ENCODE measurements around the gene MRPL46. TPM values are rescaled to one million over a fixed set of nuclear protein-coding genes. Genes with fewer than 3 reads are reported as not detected.
A peak's percentile ranks its signal among the peaks of the same experiment; 100 is the strongest.

The MRPL46 gene
- total and polyA plus RNA-seq, 9 of the 15 experiments (the other 6 are each of a cell fraction or from before 2014, with no cell fraction given), result 41.2 to 72.2 (median 49.8) TPM

- no peak for TF ChIP-seq ZNF146 (CRISPR knock-in tag; IDR thresholded peaks at IDR 0.05; ENCODE audit: unreplicated experiment)
- no peak for TF ChIP-seq ZNF75A (CRISPR knock-in tag; IDR thresholded peaks at IDR 0.05)
- TF ChIP-seq ELF1 (tag; IDR thresholded peaks at IDR 0.05), result peak; percentile 24; the same call in 1 of the 2 replicates
- no peak for TF ChIP-seq ZNF311 (CRISPR knock-in tag; IDR thresholded peaks at IDR 0.05)
- no peak for TF ChIP-seq SIX5 (IDR thresholded peaks at IDR 0.05; ENCODE audit: borderline replicate concordance in 1 of 2, insufficient read depth in 1 of 2, low read depth in 1 of 2, low read length in 2 of 2)
- no peak for TF ChIP-seq MAZ (CRISPR knock-in tag; conservative IDR thresholded peaks at IDR 0.05 in 1 of 2, IDR thresholded peaks at IDR 0.05 in 1 of 2)
- TF ChIP-seq, protein P1, sequence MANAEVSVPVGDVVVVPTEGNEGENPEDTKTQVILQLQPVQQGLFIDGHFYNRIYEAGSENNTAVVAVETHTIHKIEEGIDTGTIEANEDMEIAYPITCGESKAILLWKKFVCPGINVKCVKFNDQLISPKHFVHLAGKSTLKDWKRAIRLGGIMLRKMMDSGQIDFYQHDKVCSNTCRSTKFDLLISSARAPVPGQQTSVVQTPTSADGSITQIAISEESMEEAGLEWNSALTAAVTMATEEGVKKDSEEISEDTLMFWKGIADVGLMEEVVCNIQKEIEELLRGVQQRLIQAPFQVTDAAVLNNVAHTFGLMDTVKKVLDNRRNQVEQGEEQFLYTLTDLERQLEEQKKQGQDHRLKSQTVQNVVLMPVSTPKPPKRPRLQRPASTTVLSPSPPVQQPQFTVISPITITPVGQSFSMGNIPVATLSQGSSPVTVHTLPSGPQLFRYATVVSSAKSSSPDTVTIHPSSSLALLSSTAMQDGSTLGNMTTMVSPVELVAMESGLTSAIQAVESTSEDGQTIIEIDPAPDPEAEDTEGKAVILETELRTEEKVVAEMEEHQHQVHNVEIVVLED (CRISPR knock-in tag; IDR thresholded peaks at IDR 0.05), result no peak
- TF ChIP-seq, protein P2, sequence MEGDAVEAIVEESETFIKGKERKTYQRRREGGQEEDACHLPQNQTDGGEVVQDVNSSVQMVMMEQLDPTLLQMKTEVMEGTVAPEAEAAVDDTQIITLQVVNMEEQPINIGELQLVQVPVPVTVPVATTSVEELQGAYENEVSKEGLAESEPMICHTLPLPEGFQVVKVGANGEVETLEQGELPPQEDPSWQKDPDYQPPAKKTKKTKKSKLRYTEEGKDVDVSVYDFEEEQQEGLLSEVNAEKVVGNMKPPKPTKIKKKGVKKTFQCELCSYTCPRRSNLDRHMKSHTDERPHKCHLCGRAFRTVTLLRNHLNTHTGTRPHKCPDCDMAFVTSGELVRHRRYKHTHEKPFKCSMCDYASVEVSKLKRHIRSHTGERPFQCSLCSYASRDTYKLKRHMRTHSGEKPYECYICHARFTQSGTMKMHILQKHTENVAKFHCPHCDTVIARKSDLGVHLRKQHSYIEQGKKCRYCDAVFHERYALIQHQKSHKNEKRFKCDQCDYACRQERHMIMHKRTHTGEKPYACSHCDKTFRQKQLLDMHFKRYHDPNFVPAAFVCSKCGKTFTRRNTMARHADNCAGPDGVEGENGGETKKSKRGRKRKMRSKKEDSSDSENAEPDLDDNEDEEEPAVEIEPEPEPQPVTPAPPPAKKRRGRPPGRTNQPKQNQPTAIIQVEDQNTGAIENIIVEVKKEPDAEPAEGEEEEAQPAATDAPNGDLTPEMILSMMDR (IDR thresholded peaks at IDR 0.05 in 2 of 3, conservative IDR thresholded peaks at IDR 0.05 in 1 of 3; ENCODE audit: insufficient read depth in 2 of 3, low read depth in 1 of 3, low read length in 3 of 3), result peak; percentile 80 to 92 (median 88)
- TF ChIP-seq CTCFL (IDR thresholded peaks at IDR 0.05; ENCODE audit: borderline replicate concordance, insufficient read depth, low read depth, low read length, poor library complexity, severe bottlenecking), result peak; percentile 11
- TF ChIP-seq, protein P3, sequence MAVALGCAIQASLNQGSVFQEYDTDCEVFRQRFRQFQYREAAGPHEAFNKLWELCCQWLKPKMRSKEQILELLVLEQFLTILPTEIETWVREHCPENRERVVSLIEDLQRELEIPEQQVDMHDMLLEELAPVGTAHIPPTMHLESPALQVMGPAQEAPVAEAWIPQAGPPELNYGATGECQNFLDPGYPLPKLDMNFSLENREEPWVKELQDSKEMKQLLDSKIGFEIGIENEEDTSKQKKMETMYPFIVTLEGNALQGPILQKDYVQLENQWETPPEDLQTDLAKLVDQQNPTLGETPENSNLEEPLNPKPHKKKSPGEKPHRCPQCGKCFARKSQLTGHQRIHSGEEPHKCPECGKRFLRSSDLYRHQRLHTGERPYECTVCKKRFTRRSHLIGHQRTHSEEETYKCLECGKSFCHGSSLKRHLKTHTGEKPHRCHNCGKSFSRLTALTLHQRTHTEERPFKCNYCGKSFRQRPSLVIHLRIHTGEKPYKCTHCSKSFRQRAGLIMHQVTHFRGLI (CRISPR knock-in tag; IDR thresholded peaks at IDR 0.05), result no peak
- no peak for TF ChIP-seq ZNF586 (CRISPR knock-in tag; conservative IDR thresholded peaks at IDR 0.05)
- no peak for TF ChIP-seq RFX1 (IDR thresholded peaks at IDR 0.05)
- TF ChIP-seq GATAD2B (IDR thresholded peaks at IDR 0.05; ENCODE audit: borderline replicate concordance), result no peak
- TF ChIP-seq IFI16 (CRISPR knock-in tag; IDR thresholded peaks at IDR 0.05), result no peak
- no peak for TF ChIP-seq JUND (IDR thresholded peaks at IDR 0.05; ENCODE audit: borderline replicate concordance, low read depth, low read length)
- TF ChIP-seq JUND (tag; IDR thresholded peaks at IDR 0.05; ENCODE audit: borderline replicate concordance, low read depth, low read length), result no peak; the same call in 2 of the 3 replicates
- no peak for TF ChIP-seq ZNF316 (IDR thresholded peaks at IDR 0.05)
- TF ChIP-seq ZNF699 (CRISPR knock-in tag; IDR thresholded peaks at IDR 0.05; ENCODE audit: insufficient replicate concordance), result no peak
- no peak for TF ChIP-seq SUPT5H (IDR thresholded peaks at IDR 0.05)
- TF ChIP-seq L3MBTL2 (IDR thresholded peaks at IDR 0.05), result peak; percentile 83; the same call in 1 of the 2 replicates
- no peak for TF ChIP-seq ZNF121 (CRISPR knock-in tag; conservative IDR thresholded peaks at IDR 0.05)
These were observed 16.9 kb downstream of the MRPL46 start (continued) for GRCh38 chr15:88450125-88450798.

All from K562 (cell line).